ENCODE data around the gene BABAM2.

The BABAM2 gene

DNA sequence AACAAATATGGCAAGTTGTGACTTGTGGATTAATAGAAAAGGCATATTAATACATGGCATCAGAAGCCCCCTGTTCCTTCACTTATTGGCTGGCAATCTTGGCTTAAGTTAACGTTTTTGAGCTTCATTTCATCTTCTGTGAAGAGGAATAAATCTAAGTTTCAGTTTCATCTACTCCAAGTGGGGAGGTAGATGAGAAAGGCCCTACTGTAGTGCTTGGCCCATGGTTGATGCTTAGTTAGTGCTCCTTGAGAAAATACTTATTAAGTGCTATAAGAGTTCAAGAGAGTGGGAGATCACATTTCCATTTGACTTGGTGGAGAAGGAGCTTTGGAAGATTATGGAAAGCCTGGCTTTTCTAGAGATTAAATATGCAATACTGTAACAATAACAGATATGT is 244.3 kb downstream of the BABAM2 start:
- DNase-seq = no peak

DNA sequence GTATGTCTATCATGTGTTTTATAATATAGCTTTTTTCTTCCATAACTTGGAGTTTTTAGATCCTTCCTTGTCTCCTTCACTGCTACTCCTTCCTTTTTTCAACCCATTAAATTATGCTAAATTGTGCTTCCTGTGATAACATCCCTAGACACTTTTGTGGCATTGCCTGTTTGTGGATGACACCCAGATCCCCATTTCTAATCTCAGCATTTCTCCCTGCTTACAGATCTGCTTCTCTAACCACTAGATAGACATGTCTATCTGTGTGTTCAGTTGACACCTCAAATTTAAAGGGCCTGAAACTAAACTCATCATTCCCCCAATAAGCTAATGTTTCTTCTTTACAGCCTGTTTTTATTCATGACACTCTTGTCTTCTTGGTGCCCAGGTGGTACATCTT is 244.8 kb downstream of the BABAM2 start:
- DNase-seq = no peak

DNA sequence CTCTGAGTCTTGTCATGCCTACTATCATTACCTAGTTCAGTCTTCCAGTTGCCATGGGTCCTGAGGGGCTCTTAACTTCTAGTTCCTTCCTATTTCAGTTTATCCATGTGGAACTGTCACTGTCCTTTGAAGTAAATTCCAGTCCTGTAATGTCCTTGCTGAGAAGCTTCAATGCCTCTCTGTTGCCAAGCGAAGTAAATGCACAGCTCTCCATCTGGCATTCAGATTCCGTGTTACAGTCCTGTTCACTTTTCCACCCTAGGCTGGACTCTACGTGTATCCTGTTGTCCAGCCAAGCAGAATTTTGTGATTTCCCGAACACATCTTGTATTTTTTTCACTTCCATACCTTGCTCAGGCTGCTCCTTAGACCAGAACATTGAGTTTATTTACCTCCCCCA is 245.3 kb downstream of the BABAM2 start:
- no peak for DNase-seq

DNA sequence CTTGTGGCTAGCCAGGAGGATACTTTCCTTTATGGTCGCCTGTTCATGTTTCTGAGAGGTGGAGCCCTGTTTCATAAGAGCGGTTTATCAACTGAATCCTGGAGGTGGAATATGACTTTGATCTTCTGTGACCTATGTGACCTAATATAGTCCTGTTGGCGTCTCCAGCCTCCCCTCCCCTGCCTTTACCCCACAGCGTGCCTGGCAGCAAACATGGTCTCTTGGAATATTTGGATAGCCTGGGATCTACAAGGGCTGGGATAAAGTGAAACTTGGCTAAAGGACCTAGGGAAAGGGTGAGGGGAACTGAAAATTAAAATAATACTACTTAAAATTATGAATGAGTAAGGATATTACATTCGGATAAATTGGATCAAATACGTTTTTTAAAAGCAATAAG is 246.0 kb downstream of the BABAM2 start:
- DNase-seq = no peak

GRCh38 chr2:28137221-28137620 is 246.7 kb downstream of the BABAM2 start:
- DNase-seq = peak; percentile 80

DNA sequence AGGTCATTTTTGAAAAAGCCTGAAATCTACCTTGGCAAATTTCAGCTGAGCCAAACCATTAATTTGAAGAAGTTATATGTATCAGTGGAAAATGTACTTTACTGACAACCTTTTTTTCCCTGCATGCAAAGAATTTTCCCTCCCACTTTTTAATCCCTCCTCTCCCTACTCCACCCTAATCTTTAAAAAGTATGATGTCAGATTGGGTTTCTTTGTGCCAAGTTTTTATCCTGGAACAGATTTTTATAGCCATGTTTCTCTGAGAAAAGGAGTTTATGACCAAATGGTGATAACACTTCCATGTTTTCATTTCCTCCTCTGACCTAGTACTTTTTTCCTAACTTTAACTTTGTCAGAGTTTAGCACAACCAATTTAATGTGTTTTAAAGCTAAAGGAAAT is 251.9 kb downstream of the BABAM2 start:
- no peak for DNase-seq

GRCh38 chr2:28148000-28148399 is 257.5 kb downstream of the BABAM2 start:
- DNase-seq = no peak

GRCh38 chr2:28148566-28148965 is 258.0 kb downstream of the BABAM2 start:
- no peak for DNase-seq

- no peak for DNase-seq
These were observed 259.8 kb downstream of the BABAM2 start for GRCh38 chr2:28150236-28150915.

- no peak for DNase-seq
These were observed 260.5 kb downstream of the BABAM2 start for GRCh38 chr2:28150994-28151393.

DNA sequence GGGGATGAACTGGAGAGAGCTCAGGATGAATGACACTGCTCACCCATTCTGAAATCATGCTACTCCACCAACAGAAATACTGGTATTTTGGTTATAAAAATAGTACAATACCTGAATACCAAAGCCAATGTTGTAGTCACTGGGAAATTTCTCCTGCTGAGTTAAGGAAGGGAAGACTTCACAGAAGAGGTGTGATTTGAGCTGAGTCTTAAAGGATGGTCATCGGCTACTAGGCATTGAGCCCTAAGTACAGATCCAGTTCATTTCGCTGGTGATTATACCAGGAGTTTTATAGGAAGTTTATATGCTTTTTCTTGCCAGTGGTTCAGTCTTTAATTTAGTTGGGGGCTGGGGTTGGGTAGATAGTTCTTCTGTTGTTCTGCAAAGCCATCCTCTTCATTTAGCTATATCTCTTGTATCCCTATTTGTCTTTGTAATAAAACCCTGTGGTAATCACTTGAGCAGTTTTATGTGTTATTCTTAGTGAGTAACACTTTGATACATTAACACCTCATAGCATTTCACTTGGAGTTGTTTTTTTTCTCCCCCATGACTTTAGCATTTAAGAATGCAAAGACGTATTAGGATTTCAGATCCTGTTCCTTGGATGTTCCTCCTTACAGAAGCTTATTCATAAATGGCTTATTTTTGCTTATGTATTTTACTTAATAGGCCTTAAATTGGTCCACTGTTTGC is 262.2 kb downstream of the BABAM2 start:
- DNase-seq = no peak

DNA sequence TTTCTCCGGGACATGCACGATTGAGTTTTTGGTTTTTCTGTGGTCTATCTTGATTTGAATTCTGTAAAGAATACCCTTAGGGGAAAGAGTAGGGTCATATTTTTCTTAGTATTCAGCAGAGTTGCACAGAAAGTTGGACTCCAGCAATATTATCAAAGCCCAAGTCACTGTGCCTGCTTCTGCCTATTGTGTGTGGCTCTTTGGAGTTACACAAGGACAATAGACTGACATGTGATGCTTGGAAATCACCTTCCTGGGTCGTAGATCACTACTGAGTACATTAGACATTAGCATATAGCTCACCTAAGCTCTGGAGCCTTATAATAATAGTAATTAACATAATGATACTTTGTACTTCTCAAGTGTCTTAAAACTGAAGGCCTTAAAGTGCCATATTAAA is 263.3 kb downstream of the BABAM2 start:
- no peak for DNase-seq

DNA sequence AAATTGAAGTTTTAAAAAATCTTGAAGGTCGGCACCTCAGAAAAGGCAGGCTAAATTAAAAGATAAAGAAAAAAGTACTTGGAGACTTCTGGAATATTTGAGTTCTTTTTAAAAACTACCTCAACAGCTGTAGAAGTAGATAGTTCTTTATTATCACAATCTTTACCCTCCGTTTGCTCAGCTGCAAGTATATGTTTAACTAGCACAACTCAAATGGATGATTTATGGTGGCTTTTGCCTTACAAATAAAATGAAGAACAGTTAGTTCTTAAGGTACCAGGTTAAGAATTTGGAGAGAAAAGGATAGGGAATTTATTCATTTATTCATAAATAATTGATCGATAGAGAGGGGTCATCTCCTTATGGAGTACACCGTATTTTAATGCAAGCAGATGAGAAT is 264.6 kb downstream of the BABAM2 start:
- no peak for DNase-seq

DNA sequence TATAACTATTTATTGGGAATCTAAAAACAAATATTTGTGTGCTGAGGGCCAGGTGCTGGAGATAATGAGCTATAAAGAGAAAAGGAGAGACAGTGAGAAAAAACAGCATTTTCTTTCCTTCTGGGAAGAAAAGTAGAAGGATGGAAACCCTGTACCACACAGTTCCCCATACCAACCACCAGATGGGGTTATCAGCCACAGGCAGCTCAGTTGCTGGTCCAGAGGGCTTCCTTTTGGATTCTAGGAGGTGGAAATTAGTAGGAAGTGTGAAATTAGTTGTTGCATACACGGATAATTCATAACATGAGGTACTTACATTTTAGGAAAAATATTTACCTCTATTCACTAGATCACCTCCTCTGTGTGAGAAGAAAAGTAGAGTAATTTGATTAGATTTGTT is 265.1 kb downstream of the BABAM2 start:
- DNase-seq = no peak

DNA sequence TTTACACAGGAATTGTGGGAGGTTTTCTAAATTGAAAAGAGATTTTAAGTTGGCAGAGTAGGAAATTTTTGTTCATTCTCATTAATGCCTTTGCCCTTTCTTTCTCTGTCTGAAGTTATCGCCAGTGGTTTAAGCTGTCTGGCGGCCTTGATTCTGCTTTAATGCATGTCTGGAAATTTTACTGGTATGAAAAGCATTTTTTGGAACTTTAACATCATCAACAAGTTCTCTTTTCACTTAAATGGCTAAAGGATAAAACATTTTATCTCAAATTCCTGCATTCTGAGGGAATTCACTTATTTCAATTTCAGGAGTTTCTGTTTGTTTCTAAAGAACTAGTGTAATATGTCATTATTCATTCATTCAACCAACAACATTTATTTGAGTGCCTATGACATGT is 268.3 kb downstream of the BABAM2 start:
- no peak for DNase-seq

DNA sequence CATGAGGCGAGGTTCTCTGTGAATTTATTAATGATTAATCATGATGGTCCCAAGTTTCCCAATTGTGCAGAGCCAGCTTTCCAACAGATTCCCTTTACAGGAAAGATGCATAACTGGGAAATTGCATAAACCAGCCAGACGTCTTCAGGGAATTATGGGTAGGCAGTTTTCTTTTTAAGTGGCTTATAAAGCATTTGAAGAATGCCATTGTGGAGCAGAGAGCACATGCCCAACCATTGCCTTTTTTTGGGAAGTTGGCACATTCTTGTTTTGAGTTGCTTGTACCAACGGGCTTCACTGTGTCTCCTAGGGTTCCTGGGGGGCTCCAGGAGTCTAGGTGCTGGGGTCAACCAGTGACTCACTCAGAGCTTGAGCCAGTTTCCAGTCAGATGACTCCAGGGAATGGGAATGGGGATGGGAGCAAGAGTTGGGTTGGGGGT is 270.5 kb downstream of the BABAM2 start:
- DNase-seq = no peak

- no peak for DNase-seq
These were observed 270.9 kb downstream of the BABAM2 start for GRCh38 chr2:28161466-28161865.

DNA sequence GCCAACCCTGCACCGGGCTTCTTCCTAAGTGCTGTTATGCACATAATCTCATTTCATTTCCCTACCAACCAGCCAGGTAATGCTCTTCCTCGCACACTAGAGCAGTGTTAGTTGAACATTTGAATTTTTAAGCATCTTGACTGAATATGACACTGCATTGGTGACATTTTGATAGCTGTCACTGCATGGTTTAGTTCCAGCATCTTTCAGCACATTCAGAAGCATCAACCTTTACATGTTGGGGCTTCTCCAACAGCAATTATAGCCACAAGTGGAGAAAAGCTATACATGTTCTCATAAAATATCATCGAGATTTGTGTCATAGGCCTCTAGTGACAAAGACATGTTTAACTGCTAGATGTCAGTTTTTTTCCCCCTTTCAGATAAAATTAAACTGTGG is 272.0 kb downstream of the BABAM2 start:
- DNase-seq = no peak

DNA sequence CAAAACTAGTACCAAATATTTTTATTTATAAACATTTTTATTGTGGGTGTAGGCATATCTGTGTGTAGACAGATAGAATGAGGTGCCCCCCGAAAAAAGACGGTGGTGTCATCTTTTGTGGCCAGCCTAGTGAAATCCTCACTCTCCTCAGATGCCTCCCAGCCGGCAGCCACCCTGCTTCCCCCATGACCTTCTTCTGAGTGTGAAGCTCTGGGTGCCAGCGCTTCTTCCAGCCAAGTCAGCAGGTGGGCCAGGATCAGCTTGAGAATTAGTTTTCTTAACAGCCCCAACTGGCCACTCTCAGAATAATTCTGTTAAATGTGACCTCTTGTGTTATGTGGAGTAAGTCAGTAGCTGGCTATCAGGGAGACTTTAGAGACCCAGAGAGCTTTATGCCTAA is 272.5 kb downstream of the BABAM2 start:
- no peak for DNase-seq

DNA sequence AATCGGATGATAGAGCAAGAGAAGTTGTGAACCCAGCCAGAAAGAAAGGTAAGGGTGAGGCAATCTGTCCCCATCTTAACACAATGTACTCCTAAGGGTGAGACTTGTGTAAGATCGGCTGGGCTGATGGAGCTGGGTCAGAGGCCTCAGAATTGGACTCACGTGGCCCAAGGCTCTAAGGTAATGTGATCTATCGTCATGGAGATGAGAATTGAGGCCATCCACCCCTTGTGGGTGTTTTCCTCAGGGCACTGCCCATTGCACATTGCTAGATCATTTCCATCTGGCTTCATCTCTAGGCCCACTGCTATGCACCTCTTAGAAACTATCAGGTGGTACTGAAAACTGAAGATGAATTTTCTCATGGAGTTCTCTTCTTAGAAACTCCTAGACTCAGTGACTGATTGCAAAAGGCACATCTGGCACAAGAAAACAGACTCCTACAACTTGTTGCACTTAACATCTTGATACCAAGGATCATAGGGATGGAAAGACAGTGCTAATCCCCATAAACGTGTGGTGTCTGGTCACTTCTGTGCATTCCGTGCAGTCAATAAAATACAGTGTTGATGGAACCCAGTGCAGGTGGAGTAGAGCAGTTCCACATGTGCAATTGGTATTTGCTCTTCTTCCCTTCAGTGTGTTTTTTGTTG is 273.2 kb downstream of the BABAM2 start:
- DNase-seq = no peak

DNA sequence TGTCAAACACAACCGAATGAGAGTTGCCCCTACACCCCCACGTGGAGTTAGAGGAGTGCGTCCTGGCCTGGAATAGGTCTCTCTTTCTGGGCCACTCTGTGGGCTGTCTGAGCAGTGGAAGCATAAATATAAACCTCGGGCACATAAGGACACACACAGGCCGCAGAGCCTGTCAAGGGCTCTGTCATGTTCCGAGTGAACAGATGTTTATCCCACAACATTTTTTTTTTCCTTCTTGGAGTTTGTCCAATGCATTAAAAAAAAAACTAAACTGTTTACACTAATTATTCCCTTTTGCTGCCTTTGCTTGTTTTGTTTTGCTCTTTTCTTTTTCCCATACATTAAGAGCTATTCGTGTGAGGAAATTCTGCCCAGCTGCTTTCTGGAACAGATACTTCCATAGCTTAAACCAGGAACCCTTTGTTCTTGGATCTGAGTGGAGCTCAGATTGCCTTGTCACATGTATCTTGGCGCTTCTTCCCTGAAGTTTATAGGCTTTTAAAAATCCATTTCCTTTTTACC is 273.8 kb downstream of the BABAM2 start:
- no peak for DNase-seq

GRCh38 chr2:28165087-28165635 is 274.6 kb downstream of the BABAM2 start:
- DNase-seq = no peak

GRCh38 chr2:28166956-28167355 is 276.4 kb downstream of the BABAM2 start:
- no peak for DNase-seq

GRCh38 chr2:28168376-28168775 is 277.8 kb downstream of the BABAM2 start:
- no peak for DNase-seq

All from amniotic stem cell (primary cell).